H1 (cell line): ENCODE results near the gene SPIRE1. TPM values are rescaled to one million over a fixed set of nuclear protein-coding genes. Genes with fewer than 3 reads are reported as not detected.

Experiments used
- CTCF ChIA-PET: fragments of 300-600 bp; sonication (Branson Sonifier 250); formaldehyde crosslinking; loops from one replicate; lab custom pipeline; 2021; ENCODE audit not compliant: partially characterized antibody; lab: Charles Lee
- POLR2A ChIA-PET: fragments of 300-600 bp; sonication (Branson Sonifier 250); formaldehyde crosslinking; loops from one replicate; lab custom pipeline; 2021; ENCODE audit warnings: inconsistent platforms; ENCODE audit not compliant: partially characterized antibody; lab: Charles Lee
- DNase-seq, 2 experiments: peaks; one replicate each; pipeline versions ENCODE4 v3.0.0 to v3.0.0-alpha.2; 2010 to 2022; ENCODE audit warnings: low spot score in 2 of 2, low read depth in 1 of 2, mixed read lengths in 1 of 2
- FAIRE-seq: peaks from 2 replicates; lab custom pipeline; 2011; peaks lifted over from hg19 to GRCh38; lab: Jason Lieb, UNC
- H2AFZ ChIP-seq: 2 replicates; pipeline ENCODE4 v1.8.1; 2012; ENCODE audit warnings: low read length, inconsistent platforms
- H2AK5ac ChIP-seq: 2 replicates; pipeline ENCODE4 v1.6.1; 2013; ENCODE audit warnings: low read depth, low read length
- H2BK120ac ChIP-seq: replicated peaks from 2 replicates; pipeline ENCODE3; 2013; ENCODE audit warnings: low read depth, low read length, inconsistent platforms
- H2BK12ac ChIP-seq: 2 replicates; pipeline ENCODE4 v1.6.1; 2013; ENCODE audit warnings: low read depth, low read length
- H2BK15ac ChIP-seq: 2 replicates; pipeline ENCODE4 v1.6.1; 2013; ENCODE audit warnings: low read length
- H2BK20ac ChIP-seq: 2 replicates; pipeline ENCODE4 v1.6.1; 2013; ENCODE audit warnings: low read length
- H2BK5ac ChIP-seq: 2 replicates; pipeline ENCODE4 v1.6.1; 2013; ENCODE audit warnings: low read depth, low read length
- H3K14ac ChIP-seq: 2 replicates; pipeline ENCODE4 v1.6.1; 2013; ENCODE audit warnings: inconsistent platforms; ENCODE audit not compliant: insufficient read length
- H3K18ac ChIP-seq: 2 replicates; pipeline ENCODE4 v1.6.1; 2013; ENCODE audit warnings: low read length; ENCODE audit errors: extremely low read depth
- H3K23ac ChIP-seq: 2 replicates; pipeline ENCODE4 v1.6.1; 2013; ENCODE audit warnings: inconsistent platforms; ENCODE audit not compliant: insufficient read length
- H3K23me2 ChIP-seq: 2 replicates; pipeline ENCODE4 v1.6.1; 2013; ENCODE audit warnings: low read depth, low read length
- H3K27ac ChIP-seq: 2 replicates; pipeline ENCODE4 v1.6.1; 2011; ENCODE audit warnings: low read depth, low read length, inconsistent platforms
- H3K27me3 ChIP-seq, 4 experiments: replicated peaks in 1 of 4; 1 replicate in 1 of 4; 2 replicates in 3 of 4; pipeline versions ENCODE4 v1.6.1 to v1.8.1; 2011 to 2013; ENCODE audit warnings: low read length in 3 of 4, mild to moderate bottlenecking in 3 of 4, inconsistent platforms in 2 of 4, mixed read lengths in 2 of 4, moderate library complexity in 1 of 4; ENCODE audit not compliant: control insufficient read depth in 3 of 4, insufficient read depth in 3 of 4; ENCODE audit errors: extremely low read depth in 1 of 4
- H3K36me3 ChIP-seq, 4 experiments: 2 replicates each; pipeline versions ENCODE4 v1.6.1 to v1.8.1; 2011 to 2013; ENCODE audit warnings: mild to moderate bottlenecking in 4 of 4, low read length in 3 of 4, moderate library complexity in 2 of 4, control low read depth in 1 of 4, inconsistent platforms in 1 of 4; ENCODE audit not compliant: insufficient read depth in 4 of 4, control insufficient read depth in 2 of 4
- H3K4ac ChIP-seq: replicated peaks from 2 replicates; pipeline ENCODE3; 2013; ENCODE audit warnings: low read length, low read depth, mixed read lengths, inconsistent platforms; ENCODE audit not compliant: insufficient read length
- H3K4me1 ChIP-seq, 4 experiments: replicated peaks in 1 of 4; 1 replicate in 1 of 4; 2 replicates in 3 of 4; pipeline versions ENCODE4 v1.6.1 to v1.8.1; 2011 to 2013; ENCODE audit warnings: low read length in 3 of 4, inconsistent platforms in 2 of 4, mixed read lengths in 1 of 4; ENCODE audit not compliant: insufficient read depth in 4 of 4, control insufficient read depth in 3 of 4
- H3K4me2 ChIP-seq, 2 experiments: 2 replicates each; pipeline versions ENCODE4 v1.6.1 to v1.8.1; 2011 to 2013; ENCODE audit warnings: low read depth in 2 of 2, low read length in 2 of 2, control low read depth in 1 of 2, inconsistent platforms in 1 of 2, mild to moderate bottlenecking in 1 of 2; ENCODE audit not compliant: insufficient read depth in 1 of 2
- H3K4me3 ChIP-seq, 4 experiments: fragments of 200-600, 300-600 bp in 1 of 4; sonication (generic), shearing (Covaris generic), sonication (Bioruptor Twin) in 1 of 4; 2 replicates each; pipeline versions ENCODE4 v1.5.1 to v1.8.1; 2011 to 2016; ENCODE audit warnings: low read length in 4 of 4, low read depth in 3 of 4, control low read depth in 2 of 4, inconsistent platforms in 2 of 4, mild to moderate bottlenecking in 2 of 4, mixed read lengths in 1 of 4, moderate library complexity in 1 of 4; ENCODE audit not compliant: insufficient read depth in 2 of 4; ENCODE audit errors: extremely low read depth in 1 of 4
- H3K56ac ChIP-seq: replicated peaks from 2 replicates; pipeline ENCODE3; 2013; ENCODE audit warnings: low read depth, mild to moderate bottlenecking, mixed read lengths, low read length, inconsistent platforms; ENCODE audit not compliant: insufficient read length
- H3K79me1 ChIP-seq: 2 replicates; pipeline ENCODE4 v1.6.1; 2013; ENCODE audit warnings: low read depth, low read length, control low read depth
- H3K79me2 ChIP-seq, 2 experiments: 2 replicates each; pipeline versions ENCODE4 v1.6.1 to v1.8.1; 2012 to 2013; ENCODE audit warnings: low read length in 2 of 2, mild to moderate bottlenecking in 2 of 2, inconsistent platforms in 1 of 2; ENCODE audit not compliant: insufficient read depth in 2 of 2, control insufficient read depth in 1 of 2
- H3K9ac ChIP-seq, 4 experiments: replicated peaks in 1 of 4; 1 replicate in 1 of 4; 2 replicates in 3 of 4; pipeline versions ENCODE4 v1.6.1 to v1.8.1; 2011 to 2013; ENCODE audit warnings: low read depth in 3 of 4, low read length in 3 of 4, control low read depth in 2 of 4, mild to moderate bottlenecking in 2 of 4, moderate library complexity in 2 of 4, inconsistent platforms in 1 of 4; ENCODE audit errors: extremely low read depth in 1 of 4
- H3K9me3 ChIP-seq, 2 experiments: 2 replicates each; pipeline versions ENCODE4 v1.6.1 to v1.8.1; 2012 to 2013; ENCODE audit warnings: mild to moderate bottlenecking in 2 of 2, moderate library complexity in 2 of 2, control low read depth in 1 of 2, inconsistent platforms in 1 of 2, low read depth in 1 of 2, low read length in 1 of 2, mixed read lengths in 1 of 2; ENCODE audit not compliant: insufficient read depth in 2 of 2
- H4K20me1 ChIP-seq, 2 experiments: replicated peaks in 1 of 2; 2 replicates each; pipeline versions ENCODE3 to v1.8.1; 2011 to 2013; ENCODE audit warnings: inconsistent platforms in 2 of 2, low read length in 2 of 2, mild to moderate bottlenecking in 1 of 2; ENCODE audit not compliant: insufficient read depth in 2 of 2, control insufficient read depth in 1 of 2
- H4K5ac ChIP-seq: 2 replicates; pipeline ENCODE4 v1.6.1; 2013; ENCODE audit warnings: low read length, low read depth, mixed read lengths, inconsistent platforms; ENCODE audit not compliant: insufficient read length
- H4K8ac ChIP-seq: 2 replicates; pipeline ENCODE4 v1.8.0; 2013; ENCODE audit warnings: mild to moderate bottlenecking, moderate library complexity, low read length, inconsistent platforms; ENCODE audit not compliant: insufficient read depth; ENCODE audit errors: extremely low read depth
- H4K91ac ChIP-seq: replicated peaks from 2 replicates; pipeline ENCODE3; 2013; ENCODE audit warnings: low read length, mixed read lengths, inconsistent platforms; ENCODE audit not compliant: insufficient read length
- CREB1 ChIP-seq: IDR thresholded peaks from 2 replicates; pipeline ENCODE4 v1.6.1; 2012; ENCODE audit warnings: inconsistent platforms
- EP300 ChIP-seq, 2 experiments: IDR thresholded peaks; 1 replicate in 1 of 2; 2 replicates in 1 of 2; pipeline ENCODE4 v1.6.1; 2011 to 2012; ENCODE audit warnings: low read depth in 2 of 2, low read length in 2 of 2, mild to moderate bottlenecking in 2 of 2, borderline replicate concordance in 1 of 2, inconsistent platforms in 1 of 2, moderate library complexity in 1 of 2
- NANOG ChIP-seq: IDR thresholded peaks from 2 replicates; pipeline ENCODE4 v1.6.1; 2011; ENCODE audit warnings: low read length, low read depth, mild to moderate bottlenecking, inconsistent platforms; ENCODE audit not compliant: insufficient read depth, poor library complexity, severe bottlenecking
- POU5F1 ChIP-seq: IDR thresholded peaks from 2 replicates; pipeline ENCODE4 v1.6.1; 2011; ENCODE audit warnings: low read depth, mild to moderate bottlenecking, low read length, moderate library complexity
- SIRT6 ChIP-seq: IDR thresholded peaks from one replicate; pipeline ENCODE4 v1.7.1; 2012; ENCODE audit warnings: low read length, inconsistent platforms
- SRF ChIP-seq: IDR thresholded peaks from 2 replicates; pipeline ENCODE4 v1.6.1; 2011; ENCODE audit warnings: mild to moderate bottlenecking, low read depth, low read length, moderate library complexity
- WGBS, 2 experiments: shearing (Covaris generic) in 1 of 2; methylation state at CpG; one replicate each; pipeline versions ENCODE4 v1.1.6 to v1.1.7; 2013 to 2015; ENCODE audit warnings: low lambda C conversion rate in 2 of 2, mixed read lengths in 2 of 2, inconsistent platforms in 1 of 2, low coverage in 1 of 2, missing lambda C conversion rate in 1 of 2; ENCODE audit not compliant: insufficient replicate concordance in 2 of 2, insufficient coverage in 1 of 2, insufficient read length in 1 of 2; ENCODE audit errors: extremely low coverage in 1 of 2, missing lambda C conversion rate in 1 of 2; 5-methylcytosine and 5-hydroxymethylcytosine counted together
- polyA plus RNA-seq, 7 experiments: library from polyadenylated mRNA; depleted of rRNA in 3 of 7; stranded (reverse) in 5 of 7; unstranded in 2 of 7; fragments of >200 nt in 5 of 7; fragments of 200-250 nt in 2 of 7; gene quantifications; 1 replicate in 5 of 7; 2 replicates in 1 of 7; 4 replicates in 1 of 7; pipeline versions ENCODE4 v1.2.1 to v1.2.3, GENCODE V29; 2011 to 2013; ENCODE audit warnings: missing spikeins in 2 of 7, mixed read lengths in 2 of 7
- total RNA-seq: library from RNA; stranded (reverse); fragmentation: NEBNext Ultra II Directional; extraction: Animal tissue kit (Norgen Biotek cat#: 25700); gene quantifications from 2 replicates; pipeline ENCODE4 v1.2.1, GENCODE V29; 2021

The SPIRE1 gene
- total and polyA plus RNA-seq, 2 of the 8 experiments (the other 6 are each of a cell fraction or from before 2014, with no cell fraction given) = 6.0 to 21.5 TPM

DNA sequence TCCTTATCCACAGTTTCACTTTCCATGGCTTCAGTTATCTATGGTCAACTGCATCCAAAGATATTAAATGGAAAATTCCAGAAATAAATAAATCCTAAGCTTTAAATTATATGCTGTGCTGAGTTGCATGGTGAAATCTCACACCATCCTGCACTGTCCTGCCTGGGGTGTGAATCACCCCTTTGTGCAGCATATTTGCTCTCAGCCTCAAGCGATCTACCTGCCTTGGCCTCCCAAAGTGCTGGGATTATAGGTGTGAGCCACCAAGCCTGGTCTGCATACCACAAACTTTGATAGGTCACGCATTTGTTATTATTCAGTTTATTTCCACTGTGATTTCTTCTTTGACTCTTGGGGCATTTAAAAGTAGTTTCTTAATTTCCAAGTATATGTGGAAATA, 117.2 kb downstream of the SPIRE1 start:
- Histone ChIP-seq H3K23ac (no peak overlapping the region), H2BK5ac (no peak overlapping the region), H4K5ac (no peak overlapping the region), H3K56ac (no peak overlapping the region), H3K79me2 (no peaks in the 10 kb centered on the region), H3K36me3 (no peaks in the 10 kb centered on the region), H2AK5ac (no peak overlapping the region), H3K4me1 (no peaks in the 10 kb centered on the region), H2BK15ac (no peak overlapping the region), H2BK20ac (no peak overlapping the region), H4K91ac (no peak overlapping the region), H4K8ac (no peak overlapping the region), H3K27ac (no peak overlapping the region), H2BK120ac (no peak overlapping the region), H3K4ac (no peak overlapping the region), H3K4me2 (no peak overlapping the region), H3K23me2 (no peaks in the 10 kb centered on the region), H3K27me3 (no peaks in the 10 kb centered on the region), H3K4me3 (no peak overlapping the region), H3K18ac (no peak overlapping the region), H2BK12ac (no peak overlapping the region), H3K79me1 (no peaks in the 10 kb centered on the region), H3K9ac (no peak overlapping the region), H3K9me3 (peaks cover 0 to 4% of the 10 kb centered on the region in 2 experiments; a peak in 1 of 4 replicates), H2AFZ (no peak overlapping the region), H4K20me1 (no peaks in the 10 kb centered on the region), H3K14ac (no peak overlapping the region)
- 86% methylated on average over 2 of the region's 2 CpGs; no CpG with 5 or more reads in 1 of the 2 experiments for WGBS, 2 experiments
- ChIA-PET POLR2A (no interaction called here), CTCF (interaction anchor here (1.7 to 2.7 kb wide), 4 partner anchors 29 to 136 kb away, joined by 4 to 9 read pairs (median 7); no protein-coding TSS in a partner anchor)
- DNase-seq (no peak), FAIRE-seq (no peak)
- no peak for TF ChIP-seq SIRT6
- TF ChIP-seq SRF = no peak
- TF ChIP-seq CREB1 = no peak
- no peak for TF ChIP-seq EP300 (IDR thresholded peaks at IDR 0.05; ENCODE audit: borderline replicate concordance in 1 of 2, low read depth in 2 of 2, low read length in 2 of 2)
- no peak for TF ChIP-seq POU5F1
- TF ChIP-seq NANOG = no peak
